SH-SY5Y (cell line): ENCODE measurements around the gene INPP5A.

Source experiments
- GATA2 ChIP-seq: IDR thresholded peaks from 2 replicates; pipeline ENCODE4 v1.6.1; 2011; ENCODE audit warnings: mild to moderate bottlenecking, low read depth, low read length
- GATA3 ChIP-seq: IDR thresholded peaks from 2 replicates; pipeline ENCODE4 v1.6.1; 2011; ENCODE audit warnings: low read depth, mild to moderate bottlenecking, low read length, moderate library complexity

Gene INPP5A

GRCh38 chr10:132774902-132775863 lies 237.6 kb downstream of the INPP5A start:
- TF ChIP-seq GATA2 (no peak), GATA3 (no peak)

- TF ChIP-seq GATA3 = no peak
- no peak for TF ChIP-seq GATA2
Measured at GRCh38 chr10:132776186-132776585, 238.6 kb downstream of the INPP5A start.

- TF ChIP-seq GATA3 = no peak
- no peak for TF ChIP-seq GATA2
Measured at GRCh38 chr10:132776821-132777220, 239.2 kb downstream of the INPP5A start.

GRCh38 chr10:132777441-132777840 lies 239.9 kb downstream of the INPP5A start:
- TF ChIP-seq GATA3 (no peak), GATA2 (no peak)

- TF ChIP-seq GATA3 = no peak
- TF ChIP-seq GATA2 = no peak
Measured at GRCh38 chr10:132779549-132780294, 242.1 kb downstream of the INPP5A start.

- TF ChIP-seq GATA3 = no peak
- TF ChIP-seq GATA2 = no peak
Measured at GRCh38 chr10:132780356-132780755, 242.8 kb downstream of the INPP5A start.

- TF ChIP-seq GATA2 (no peak), GATA3 (no peak)
Measured at GRCh38 chr10:132781556-132781955, 244.0 kb downstream of the INPP5A start.

GRCh38 chr10:132783165-132783939 lies 245.8 kb downstream of the INPP5A start:
- TF ChIP-seq GATA3 = no peak
- TF ChIP-seq GATA2 = no peak

- TF ChIP-seq GATA2 = no peak
- TF ChIP-seq GATA3 = no peak
Measured at GRCh38 chr10:132783940-132784865, 246.6 kb downstream of the INPP5A start.

- TF ChIP-seq GATA3 (no peak), GATA2 (no peak)
Measured at GRCh38 chr10:132784866-132785722, 247.5 kb downstream of the INPP5A start.

- no peak for TF ChIP-seq GATA2
- no peak for TF ChIP-seq GATA3
Measured at GRCh38 chr10:132785723-132786475, 248.3 kb downstream of the INPP5A start, which contains the start of gene NKX6-2. Gene NKX6-2 (minus strand): TSS chr10:132786147. CDS start chr10:132785948, 199 bp downstream.

- TF ChIP-seq GATA2 (no peak), GATA3 (no peak)
Measured at GRCh38 chr10:132786476-132786883, 248.9 kb downstream of the INPP5A start.
